Measurements from ENCODE around the gene GOLGA8R. TPM values are rescaled to one million over a fixed set of nuclear protein-coding genes. Genes with fewer than 3 reads are reported as not detected.
"Not testable (repeated sequence)": the region's sequence is repeated elsewhere in the genome, so short reads cannot be mapped to it uniquely, and the experiment has no call there.

Gene GOLGA8R
- total RNA-seq, result 0.37 and 1.0 TPM in 2 replicates

- DNase-seq, result not testable (repeated sequence)
Observed at GRCh38 chr15:30414160-30414559, at the start of gene GOLGA8R. Gene GOLGA8R (minus strand): TSS chr15:30414260. CDS start chr15:30414162, 98 bp downstream.

- DNase-seq, result not testable (repeated sequence)
Observed at GRCh38 chr15:30463849-30464248, 49.8 kb upstream of the GOLGA8R start.

- not testable (repeated sequence) for DNase-seq
Observed at GRCh38 chr15:30462176-30462575, 48.1 kb upstream of the GOLGA8R start.

- DNase-seq, result not testable (repeated sequence)
Observed at GRCh38 chr15:30452702-30453101, 38.6 kb upstream of the GOLGA8R start.

GRCh38 chr15:30438348-30438747 lies 24.3 kb upstream of the GOLGA8R start:
- not testable (repeated sequence) for DNase-seq

- not testable (repeated sequence) for DNase-seq
Observed at GRCh38 chr15:30435878-30436277, 21.8 kb upstream of the GOLGA8R start.

- DNase-seq, result not testable (repeated sequence)
Observed at GRCh38 chr15:30420723-30421122, 6.7 kb upstream of the GOLGA8R start.

GRCh38 chr15:30407636-30408035 lies 6.4 kb downstream of the GOLGA8R start:
- DNase-seq, result peak; percentile 2

- DNase-seq, result not testable (repeated sequence)
Observed at GRCh38 chr15:30398988-30399387, 15.1 kb downstream of the GOLGA8R start.

- DNase-seq, result not testable (repeated sequence)
Observed at GRCh38 chr15:30393664-30393991, 20.4 kb downstream of the GOLGA8R start.

GRCh38 chr15:30392766-30393663 lies 21.0 kb downstream of the GOLGA8R start, which contains the start of gene CHRFAM7A:
Gene CHRFAM7A (minus strand): TSS chr15:30393540. CDS start chr15:30383351, 10,189 bp downstream.
- not testable (repeated sequence) for DNase-seq

GRCh38 chr15:30386318-30386887 lies 27.7 kb downstream of the GOLGA8R start:
- not testable (repeated sequence) for DNase-seq

- not testable (repeated sequence) for DNase-seq
Observed at GRCh38 chr15:30377082-30377413, 37.0 kb downstream of the GOLGA8R start.

GRCh38 chr15:30376375-30377081 lies 37.5 kb downstream of the GOLGA8R start:
- DNase-seq, result not testable (repeated sequence)

- DNase-seq, result not testable (repeated sequence)
Observed at GRCh38 chr15:30375872-30376271, 38.2 kb downstream of the GOLGA8R start.

- not testable (repeated sequence) for DNase-seq
Observed at GRCh38 chr15:30374862-30375261, 39.2 kb downstream of the GOLGA8R start.

GRCh38 chr15:30368271-30368670 lies 45.8 kb downstream of the GOLGA8R start:
- DNase-seq, result not testable (repeated sequence)

- not testable (repeated sequence) for DNase-seq
Observed at GRCh38 chr15:30367246-30367645, 46.8 kb downstream of the GOLGA8R start.

GRCh38 chr15:30361404-30361803 lies 52.7 kb downstream of the GOLGA8R start:
- DNase-seq, result not testable (repeated sequence)

- not testable (repeated sequence) for DNase-seq
Observed at GRCh38 chr15:30360990-30361389, 53.1 kb downstream of the GOLGA8R start.

- not testable (repeated sequence) for DNase-seq
Observed at GRCh38 chr15:30355043-30355442, 59.0 kb downstream of the GOLGA8R start.
